Cardiac fibroblast (primary cell): ENCODE results near the gene NCOA3.
"Not testable (repeated sequence)": the region's sequence is repeated elsewhere in the genome, so short reads cannot be mapped to it uniquely, and the experiment has no call there.

Experiments used
- DNase-seq, 2 donors: peaks; one replicate each; pipeline versions ENCODE4 v3.0.0 to v3.0.0-alpha.2; 2010; ENCODE audit warnings: low read depth in 2 of 2
- H3K4me3 ChIP-seq, 2 donors: replicated peaks in 1 of 2; 1 replicate in 1 of 2; 2 replicates in 1 of 2; pipeline ENCODE4 v1.5.1; 2011; ENCODE audit warnings: low read depth in 2 of 2, low read length in 2 of 2, mild to moderate bottlenecking in 2 of 2, moderate library complexity in 1 of 2
- CTCF ChIP-seq: IDR thresholded peaks from one replicate; pipeline ENCODE4 v1.5.1; 2011; ENCODE audit warnings: low read depth, mild to moderate bottlenecking, low read length, inconsistent platforms

NCOA3 gene

GRCh38 chr20:47546184-47547033, 44.7 kb downstream of the NCOA3 start:
- no peak for TF ChIP-seq CTCF
- DNase-seq: peak; percentile 56 to 79
- H3K4me3 ChIP-seq: no peak overlapping the region

GRCh38 chr20:47547034-47547387, 45.3 kb downstream of the NCOA3 start:
- no peak for TF ChIP-seq CTCF
- no peak overlapping the region for H3K4me3 ChIP-seq
- no peak for DNase-seq

GRCh38 chr20:47549671-47550070, 48.0 kb downstream of the NCOA3 start:
- H3K4me3 ChIP-seq: no peak overlapping the region
- DNase-seq: no peak
- TF ChIP-seq CTCF: no peak

- H3K4me3 ChIP-seq: no peak overlapping the region
- no peak for TF ChIP-seq CTCF
- no peak for DNase-seq
Measured at GRCh38 chr20:47551222-47551621, 49.5 kb downstream of the NCOA3 start.

GRCh38 chr20:47551841-47552240, 50.2 kb downstream of the NCOA3 start:
- no peak overlapping the region for H3K4me3 ChIP-seq
- peak in 1 of 2 donors; percentile 40 for DNase-seq
- TF ChIP-seq CTCF: no peak

GRCh38 chr20:47552996-47553395, 51.3 kb downstream of the NCOA3 start:
- TF ChIP-seq CTCF: no peak
- no peak for DNase-seq
- H3K4me3 ChIP-seq: no peak overlapping the region

GRCh38 chr20:47553594-47554235, 52.0 kb downstream of the NCOA3 start:
- DNase-seq: not testable (repeated sequence)

GRCh38 chr20:47554283-47554682, 52.6 kb downstream of the NCOA3 start:
- H3K4me3 ChIP-seq: not testable (repeated sequence)

More at GRCh38 chr20:47553594-47554235, 52.0 kb downstream of the NCOA3 start:
- not testable (repeated sequence) for H3K4me3 ChIP-seq

More at GRCh38 chr20:47554283-47554682, 52.6 kb downstream of the NCOA3 start:
- DNase-seq: not testable (repeated sequence)
